GM13977 (cell line): ENCODE data around the gene DLG1.

Experiments
- DNase-seq: peaks from one replicate; pipeline ENCODE4 v3.0.0; 2012; ENCODE audit warnings: low spot score
- in situ Hi-C: fragments of 300-500 bp; cut with MboI; formaldehyde crosslinking; loops from one replicate; pipeline ENCODE4 v1.12.0; 2022; ENCODE audit warnings: low sequenced_read_pairs, low pct_unique_long_range_greater_than_20kb, mixed read lengths, inconsistent platforms; ENCODE audit not compliant: unreplicated experiment
- TF ChIP-seq, protein P1 (sequence below): IDR thresholded peaks from 2 replicates; pipeline ENCODE4 v1.5.1; 2012; ENCODE audit warnings: mild to moderate bottlenecking, control low read depth; ENCODE audit not compliant: insufficient read depth; ENCODE audit errors: extremely low read depth, missing control alignments

DLG1 gene

GRCh38 chr3:197298341-197298944 lies at the start of gene DLG1:
Gene DLG1, minus strand, starts transcription at chr3:197298612. Its CDS starts 1,408 bp downstream, at chr3:197297204.
- TF ChIP-seq, protein P1, sequence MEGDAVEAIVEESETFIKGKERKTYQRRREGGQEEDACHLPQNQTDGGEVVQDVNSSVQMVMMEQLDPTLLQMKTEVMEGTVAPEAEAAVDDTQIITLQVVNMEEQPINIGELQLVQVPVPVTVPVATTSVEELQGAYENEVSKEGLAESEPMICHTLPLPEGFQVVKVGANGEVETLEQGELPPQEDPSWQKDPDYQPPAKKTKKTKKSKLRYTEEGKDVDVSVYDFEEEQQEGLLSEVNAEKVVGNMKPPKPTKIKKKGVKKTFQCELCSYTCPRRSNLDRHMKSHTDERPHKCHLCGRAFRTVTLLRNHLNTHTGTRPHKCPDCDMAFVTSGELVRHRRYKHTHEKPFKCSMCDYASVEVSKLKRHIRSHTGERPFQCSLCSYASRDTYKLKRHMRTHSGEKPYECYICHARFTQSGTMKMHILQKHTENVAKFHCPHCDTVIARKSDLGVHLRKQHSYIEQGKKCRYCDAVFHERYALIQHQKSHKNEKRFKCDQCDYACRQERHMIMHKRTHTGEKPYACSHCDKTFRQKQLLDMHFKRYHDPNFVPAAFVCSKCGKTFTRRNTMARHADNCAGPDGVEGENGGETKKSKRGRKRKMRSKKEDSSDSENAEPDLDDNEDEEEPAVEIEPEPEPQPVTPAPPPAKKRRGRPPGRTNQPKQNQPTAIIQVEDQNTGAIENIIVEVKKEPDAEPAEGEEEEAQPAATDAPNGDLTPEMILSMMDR, result no peak
- DNase-seq, result peak; percentile 91
- in situ Hi-C loops, result no loop called here

DNA sequence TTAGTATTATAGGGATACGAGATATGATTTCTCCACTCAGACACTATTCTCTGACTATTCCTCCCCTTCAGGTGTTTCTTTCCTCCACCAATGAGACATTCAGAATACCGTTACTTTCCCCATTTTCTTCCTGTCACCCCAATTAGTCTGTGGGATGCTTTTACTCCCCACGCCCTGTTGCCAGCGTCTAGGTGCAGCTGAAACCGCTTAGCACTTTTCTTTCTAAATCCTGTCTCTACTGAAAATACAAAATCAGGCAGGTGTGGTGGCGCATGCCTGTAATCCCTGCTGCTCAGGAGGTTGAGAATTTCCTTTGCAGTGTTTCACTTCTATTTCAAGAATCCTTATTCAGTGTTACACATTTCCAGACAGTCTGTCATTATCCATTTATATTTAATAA lies 49.6 kb upstream of the DLG1 start:
- in situ Hi-C loops, result no loop called here
- TF ChIP-seq, protein P1, result no peak
- DNase-seq, result no peak

- in situ Hi-C loops, result no loop called here
- DNase-seq, result no peak
- TF ChIP-seq, protein P1, result no peak
These were observed 47.0 kb upstream of the DLG1 start for GRCh38 chr3:197345390-197345789.

DNA sequence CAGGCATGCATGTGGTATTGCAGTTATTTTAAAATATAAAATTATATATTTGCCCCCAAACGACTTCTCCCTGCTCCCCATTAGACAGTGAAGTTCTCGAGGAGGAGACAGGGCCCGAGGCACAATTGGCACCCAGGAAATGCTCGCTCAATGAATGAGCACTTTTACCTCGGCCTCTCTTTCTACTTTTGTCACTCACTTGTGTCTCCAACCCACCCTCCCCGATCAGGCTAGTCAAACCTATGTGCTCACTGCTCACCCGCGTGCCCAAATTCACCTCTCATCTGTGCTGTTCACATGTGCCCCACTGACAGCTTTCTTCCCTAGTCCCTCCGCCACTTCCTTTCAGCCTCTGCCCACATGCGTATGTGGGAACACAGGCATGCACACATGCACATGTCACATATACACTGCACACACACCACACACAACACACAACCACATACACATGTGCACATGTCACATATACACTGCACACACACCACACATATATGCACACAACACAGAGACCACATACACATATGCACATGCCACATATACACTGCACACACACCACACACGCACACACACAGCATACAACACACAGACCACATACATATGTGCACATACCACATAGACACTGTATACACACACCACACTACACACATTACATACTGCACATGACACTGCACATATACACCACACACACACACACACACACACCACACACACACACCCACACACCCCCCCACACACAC lies 46.3 kb upstream of the DLG1 start:
- in situ Hi-C loops, result no loop called here

DNA sequence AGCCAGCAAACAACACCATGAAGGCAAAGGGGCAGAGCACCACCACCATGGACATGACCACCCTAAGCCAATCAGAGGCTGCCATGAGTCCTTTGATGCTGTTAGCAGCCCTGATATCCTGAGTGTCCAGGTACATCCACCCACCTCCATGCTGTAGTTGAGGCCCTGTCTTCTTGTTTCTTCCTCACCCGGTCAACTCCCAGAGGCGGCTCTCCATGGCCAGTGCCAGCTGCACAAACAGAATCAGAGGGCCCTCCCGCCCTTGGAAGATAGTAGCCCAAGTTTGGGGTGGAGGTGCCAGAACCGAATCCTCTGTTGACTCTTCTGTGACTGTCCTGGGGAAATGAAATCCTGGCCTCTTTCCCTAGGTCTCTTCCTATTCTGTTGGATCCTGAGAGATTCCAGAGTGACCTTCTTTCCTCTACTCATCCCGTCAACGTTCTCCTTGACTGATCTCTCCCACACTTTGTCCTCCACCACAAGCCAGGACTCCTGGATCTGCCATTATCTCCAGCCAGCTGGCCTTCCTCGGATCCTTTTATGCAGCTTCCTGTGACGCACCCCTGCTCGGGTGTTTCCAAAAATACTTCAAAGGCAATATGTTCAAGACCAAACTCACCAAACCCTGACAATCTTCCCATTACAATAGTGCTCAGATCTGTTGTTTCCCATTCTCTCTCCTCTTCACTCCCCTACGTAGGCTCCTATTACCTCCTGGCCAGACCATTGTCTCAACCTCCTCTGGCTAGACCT lies 45.4 kb upstream of the DLG1 start:
- DNase-seq, result no peak
- in situ Hi-C loops, result no loop called here

More for the DNA sequence above, 46.3 kb upstream of the DLG1 start:
- TF ChIP-seq, protein P1, result no peak
- no peak for DNase-seq

DNA sequence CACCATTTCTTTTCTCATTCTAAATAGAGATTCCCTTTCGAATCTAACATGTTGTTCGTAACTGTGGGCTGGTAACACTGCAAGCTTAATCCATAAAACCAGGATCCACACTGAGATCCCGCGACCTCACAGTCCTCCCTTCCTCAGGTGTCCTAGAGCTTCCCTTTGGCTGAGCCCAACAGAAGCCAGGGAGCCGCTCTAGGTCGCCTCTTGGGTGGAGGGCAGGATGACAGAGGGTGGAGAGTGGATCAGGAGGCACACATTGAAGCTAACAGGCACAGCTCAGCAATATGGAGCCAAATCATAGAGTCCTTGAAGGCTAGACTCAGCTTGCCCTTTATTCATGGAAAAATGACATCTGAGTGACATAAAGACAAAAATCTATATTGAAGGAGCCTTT lies 44.7 kb upstream of the DLG1 start:
- in situ Hi-C loops, result no loop called here
- no peak for DNase-seq
- TF ChIP-seq, protein P1, result no peak

More for the DNA sequence above, 45.4 kb upstream of the DLG1 start:
- TF ChIP-seq, protein P1, result no peak
